ENCODE measurements around the gene NOCT. TPM values are rescaled to one million over a fixed set of nuclear protein-coding genes. Genes with fewer than 3 reads are reported as not detected.

The NOCT gene
- total and polyA plus RNA-seq, 2 of the 4 experiments (the other 2 are of a cell fraction): 5.5 to 41.4 TPM

- Histone ChIP-seq H3K14ac (replicated peaks; ENCODE audit: low read depth, low read length) (no peak overlapping the region), H2AK9ac (replicated peaks; ENCODE audit: low read depth, low read length, poor library complexity) (no peak overlapping the region), H3K27ac (ENCODE audit: insufficient read depth, low read length) (no peak overlapping the region), H3K18ac (ENCODE audit: low read depth, low read length) (no peak overlapping the region), H3K36me3 (ENCODE audit: control insufficient read depth, insufficient read depth, low read length) (no peaks in the 10 kb centered on the region), H2AK5ac (ENCODE audit: low read depth, low read length) (no peak overlapping the region), H3K4me2 (ENCODE audit: low read depth, low read length) (no peak overlapping the region), H3K4me3 (ENCODE audit: insufficient read depth, low read depth, low read length) (no peak overlapping the region), H3K9ac (ENCODE audit: low read depth, low read length) (no peak overlapping the region), H3K9me1 (ENCODE audit: insufficient read depth, low read length) (no peaks in the 10 kb centered on the region), H2BK5ac (ENCODE audit: low read depth, low read length, poor library complexity, severe bottlenecking) (no peak overlapping the region), H3K4ac (ENCODE audit: low read depth, low read length) (no peak overlapping the region), H3K56ac (ENCODE audit: extremely low read depth, insufficient read depth, low read length) (no peak overlapping the region), H4K91ac (ENCODE audit: insufficient read depth, low read depth, low read length) (no peak overlapping the region), H3K79me1 (ENCODE audit: low read depth in 1 of 2, low read length in 2 of 2) (no peaks in the 10 kb centered on the region), H4K5ac (ENCODE audit: low read depth, low read length) (no peak overlapping the region), H4K20me1 (ENCODE audit: insufficient read depth, low read length) (no peaks in the 10 kb centered on the region), H4K8ac (ENCODE audit: low read depth in 2 of 2, low read length in 2 of 2) (no peak overlapping the region), H2AFZ (replicated peaks; ENCODE audit: low read length, poor library complexity) (no peak overlapping the region), H2BK15ac (ENCODE audit: low read depth, low read length) (no peak overlapping the region), H2BK20ac (ENCODE audit: low read depth, low read length) (no peak overlapping the region), H2BK120ac (ENCODE audit: low read depth, low read length) (no peak overlapping the region), H3K27me3 (ENCODE audit: control insufficient read depth, insufficient read depth, low read length) (no peaks in the 10 kb centered on the region), H3K23ac (ENCODE audit: low read depth, low read length) (no peak overlapping the region), H3K4me1 (ENCODE audit: control insufficient read depth, insufficient read depth, low read length) (no peaks in the 10 kb centered on the region), H3K9me3 (ENCODE audit: control insufficient read depth, insufficient read depth, low read length) (no peaks in the 10 kb centered on the region)
- in situ Hi-C loops (cut with MboI; ENCODE audit: low sequenced_read_pairs): no loop called here
- BruUV-seq (replicated peaks): no TSS peak
- intact Hi-C loops (cut with micrococcal nuclease): no loop called here
- no peak for DNase-seq
- ChIA-PET CTCF (no interaction called here), POLR2A (ENCODE audit: unreplicated experiment) (no interaction called here)
- no peak for ATAC-seq (ENCODE audit: low read depth)
- TF ChIP-seq MAFK (IDR thresholded peaks at IDR 0.05; ENCODE audit: low read depth, low read length) (no peak), CEBPB (IDR thresholded peaks at IDR 0.05; ENCODE audit: low read depth, low read length) (peak; percentile 57; the same call in 1 of the 2 replicates)
- dilution Hi-C loops (cut with HindIII; ENCODE audit: low sequenced_read_pairs, unreplicated experiment): no loop called here
- WGBS, 2 experiments (ENCODE audit: extremely low coverage in 2 of 2, insufficient read length in 1 of 2): no CpG with 5 or more reads among the region's 3 CpGs
Measured at GRCh38 chr4:138967313-138967712, 48.3 kb upstream of the NOCT start.
